NCI-H460 (cell line): ENCODE measurements around the gene FBXO22. TPM values are rescaled to one million over a fixed set of nuclear protein-coding genes. Genes with fewer than 3 reads are reported as not detected.

Source experiments
- DNase-seq: peaks from one replicate; pipeline ENCODE4 v3.0.0-alpha.2; 2016; ENCODE audit warnings: low read depth; ENCODE audit errors: extremely low read depth
- total RNA-seq: library from RNA; depleted of rRNA; stranded (reverse); fragments of >200 nt; shearing (Covaris generic); gene quantifications from 2 replicates; pipeline ENCODE4 v1.2.3, GENCODE V29; 2014

The FBXO22 gene
- total RNA-seq, 1 experiment from 2014 or later = 107 TPM

GRCh38 chr15:75918135-75918534, 14.5 kb downstream of the FBXO22 start:
- DNase-seq = no peak

GRCh38 chr15:75920079-75920478, 16.4 kb downstream of the FBXO22 start:
- no peak for DNase-seq

- no peak for DNase-seq
Measured at GRCh38 chr15:75921732-75922703, 18.3 kb downstream of the FBXO22 start.

GRCh38 chr15:75923756-75924155, 20.1 kb downstream of the FBXO22 start:
- no peak for DNase-seq

GRCh38 chr15:75924576-75924975, 20.9 kb downstream of the FBXO22 start:
- DNase-seq = no peak

- DNase-seq = no peak
Measured at GRCh38 chr15:75925440-75925839, 21.8 kb downstream of the FBXO22 start.

- no peak for DNase-seq
Measured at GRCh38 chr15:75926931-75927330, 23.3 kb downstream of the FBXO22 start.

GRCh38 chr15:75927601-75928000, 23.9 kb downstream of the FBXO22 start:
- no peak for DNase-seq

GRCh38 chr15:75928680-75929608, 25.3 kb downstream of the FBXO22 start:
- DNase-seq = peak; percentile 28

GRCh38 chr15:75929799-75930565, 26.3 kb downstream of the FBXO22 start:
- no peak for DNase-seq

GRCh38 chr15:75930866-75931265, 27.2 kb downstream of the FBXO22 start:
- no peak for DNase-seq

- DNase-seq = no peak
Measured at GRCh38 chr15:75942464-75942863, 38.8 kb downstream of the FBXO22 start.

GRCh38 chr15:75943246-75943645, 39.6 kb downstream of the FBXO22 start:
- no peak for DNase-seq

GRCh38 chr15:75943713-75944215, 40.1 kb downstream of the FBXO22 start:
- DNase-seq = no peak

- no peak for DNase-seq
Measured at GRCh38 chr15:75945953-75946352, 42.3 kb downstream of the FBXO22 start.

GRCh38 chr15:75947092-75947491, 43.4 kb downstream of the FBXO22 start:
- no peak for DNase-seq

- DNase-seq = no peak
Measured at GRCh38 chr15:75948761-75949296, 45.2 kb downstream of the FBXO22 start.

- no peak for DNase-seq
Measured at GRCh38 chr15:75952525-75952924, 48.8 kb downstream of the FBXO22 start.

- no peak for DNase-seq
Measured at GRCh38 chr15:75955720-75956119, 52.0 kb downstream of the FBXO22 start.

- no peak for DNase-seq
Measured at GRCh38 chr15:75961331-75961730, 57.7 kb downstream of the FBXO22 start.
